DOHH2 (cell line): ENCODE measurements around the gene PAH.

ENCODE experiments used
- EZH2phosphoT487 ChIP-seq: fragments of 200-600 bp; sonication (generic); IDR thresholded peaks from 2 replicates; pipeline ENCODE4 v1.6.1; 2017; ENCODE audit warnings: borderline replicate concordance, mild to moderate bottlenecking, antibody characterized with exemption, low read length, moderate library complexity, mixed read lengths
- TF ChIP-seq, protein P1 (sequence below): fragments of 200-600 bp; sonication (generic); IDR thresholded peaks from one replicate; pipeline ENCODE4 v1.5.1; 2014; ENCODE audit warnings: antibody characterized with exemption, mild to moderate bottlenecking, low read depth, low read length; ENCODE audit not compliant: poor library complexity, severe bottlenecking

DNA sequence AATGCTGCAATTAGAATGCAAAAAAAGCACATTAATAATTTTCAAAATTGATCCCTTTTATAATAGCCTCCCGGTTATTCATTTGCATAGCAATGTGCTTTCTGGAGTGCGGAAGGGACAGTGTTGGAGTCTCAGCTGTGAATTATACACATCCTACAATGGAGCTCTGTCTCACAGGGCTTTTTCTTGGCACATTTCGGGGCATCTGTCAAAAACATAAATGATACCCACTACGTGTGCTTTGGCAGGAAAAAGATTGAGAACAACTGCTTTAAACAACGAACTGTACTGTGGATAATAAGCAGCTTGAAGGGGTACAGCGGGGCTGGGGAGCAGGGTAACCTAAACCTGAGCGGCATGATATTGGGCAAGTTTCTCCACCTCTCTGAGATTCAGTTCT is 123.1 kb downstream of the PAH start:
- TF ChIP-seq, protein P1, sequence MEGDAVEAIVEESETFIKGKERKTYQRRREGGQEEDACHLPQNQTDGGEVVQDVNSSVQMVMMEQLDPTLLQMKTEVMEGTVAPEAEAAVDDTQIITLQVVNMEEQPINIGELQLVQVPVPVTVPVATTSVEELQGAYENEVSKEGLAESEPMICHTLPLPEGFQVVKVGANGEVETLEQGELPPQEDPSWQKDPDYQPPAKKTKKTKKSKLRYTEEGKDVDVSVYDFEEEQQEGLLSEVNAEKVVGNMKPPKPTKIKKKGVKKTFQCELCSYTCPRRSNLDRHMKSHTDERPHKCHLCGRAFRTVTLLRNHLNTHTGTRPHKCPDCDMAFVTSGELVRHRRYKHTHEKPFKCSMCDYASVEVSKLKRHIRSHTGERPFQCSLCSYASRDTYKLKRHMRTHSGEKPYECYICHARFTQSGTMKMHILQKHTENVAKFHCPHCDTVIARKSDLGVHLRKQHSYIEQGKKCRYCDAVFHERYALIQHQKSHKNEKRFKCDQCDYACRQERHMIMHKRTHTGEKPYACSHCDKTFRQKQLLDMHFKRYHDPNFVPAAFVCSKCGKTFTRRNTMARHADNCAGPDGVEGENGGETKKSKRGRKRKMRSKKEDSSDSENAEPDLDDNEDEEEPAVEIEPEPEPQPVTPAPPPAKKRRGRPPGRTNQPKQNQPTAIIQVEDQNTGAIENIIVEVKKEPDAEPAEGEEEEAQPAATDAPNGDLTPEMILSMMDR = no peak
- TF ChIP-seq EZH2phosphoT487 = no peak
